Endometrial microvascular endothelial cells (primary cell): ENCODE measurements around the gene HIF3A. TPM values are rescaled to one million over a fixed set of nuclear protein-coding genes. Genes with fewer than 3 reads are reported as not detected.

ENCODE experiments used
- in situ Hi-C: cut with HindIII; loops from 2 replicates; pipeline ENCODE4 v1.10.0; 2017; ENCODE audit warnings: low sequenced_read_pairs, low pct_unique_long_range_greater_than_20kb; ENCODE audit errors: inconsistent ontology term
- total RNA-seq: library from RNA; depleted of rRNA; stranded (reverse); fragments of >200 nt; gene quantifications from one replicate; pipeline ENCODE4 v1.2.3, GENCODE V29; 2015; ENCODE audit errors: inconsistent ontology term

HIF3A gene
- total RNA-seq, 1 donor from 2014 or later, result 11.8 TPM

GRCh38 chr19:46391296-46392251 lies 94.7 kb downstream of the HIF3A start:
- in situ Hi-C loops, result no loop called here

- in situ Hi-C loops, result no loop called here
These were observed 95.5 kb downstream of the HIF3A start for GRCh38 chr19:46392252-46392801.

- in situ Hi-C loops, result no loop called here
These were observed 96.0 kb downstream of the HIF3A start for GRCh38 chr19:46392837-46393236.

Other genes starting within 250 kb of the HIF3A start
- gene IGFL3, start 172.4 kb upstream of the HIF3A start, total RNA-seq, result not detected
- not detected for gene IGFL2, start 148.8 kb upstream of the HIF3A start, total RNA-seq
- gene IGFL1, start 67.3 kb upstream of the HIF3A start, total RNA-seq, result not detected
- 119 TPM for gene PPP5C, start 50.0 kb downstream of the HIF3A start, total RNA-seq
- gene CCDC8, start 116.5 kb downstream of the HIF3A start, total RNA-seq, result 0.09 TPM
- gene PNMA8C, start 131.9 kb downstream of the HIF3A start, total RNA-seq, result not detected
- not detected for gene PNMA8A, start 174.5 kb downstream of the HIF3A start, total RNA-seq
- not detected for gene PNMA8B, start 198.8 kb downstream of the HIF3A start, total RNA-seq